Measurements from ENCODE around the gene ATCAY.

The ATCAY gene

GRCh38 chr19:3880471-3881271 lies at the start of gene ATCAY:
ATCAY (plus strand) TSS chr19:3880685; CDS start chr19:3885768, 5,083 bp downstream.
- DNase-seq: no peak

DNA sequence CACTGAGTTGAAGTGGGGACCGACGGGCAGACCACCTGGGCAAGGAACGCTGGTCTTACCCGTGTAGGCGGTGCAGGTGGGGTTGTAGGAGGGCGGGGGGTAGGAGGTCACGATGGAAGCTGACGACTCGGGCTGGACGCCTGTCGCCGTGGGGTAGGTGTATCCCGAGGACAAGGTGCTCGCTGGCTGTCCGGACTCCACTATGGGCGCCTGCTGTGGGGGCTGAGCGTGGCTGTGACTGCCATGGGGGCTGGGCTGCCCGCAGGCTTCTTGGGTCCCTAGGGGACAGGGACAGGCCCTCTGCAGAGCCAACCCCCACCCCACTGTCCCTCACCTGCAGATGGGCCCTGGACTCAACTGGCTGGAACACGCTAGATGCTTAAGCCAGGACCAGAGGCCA lies 48.9 kb upstream of the ATCAY start:
- DNase-seq: no peak

GRCh38 chr19:3832001-3832400 lies 48.5 kb upstream of the ATCAY start:
- no peak for DNase-seq

DNA sequence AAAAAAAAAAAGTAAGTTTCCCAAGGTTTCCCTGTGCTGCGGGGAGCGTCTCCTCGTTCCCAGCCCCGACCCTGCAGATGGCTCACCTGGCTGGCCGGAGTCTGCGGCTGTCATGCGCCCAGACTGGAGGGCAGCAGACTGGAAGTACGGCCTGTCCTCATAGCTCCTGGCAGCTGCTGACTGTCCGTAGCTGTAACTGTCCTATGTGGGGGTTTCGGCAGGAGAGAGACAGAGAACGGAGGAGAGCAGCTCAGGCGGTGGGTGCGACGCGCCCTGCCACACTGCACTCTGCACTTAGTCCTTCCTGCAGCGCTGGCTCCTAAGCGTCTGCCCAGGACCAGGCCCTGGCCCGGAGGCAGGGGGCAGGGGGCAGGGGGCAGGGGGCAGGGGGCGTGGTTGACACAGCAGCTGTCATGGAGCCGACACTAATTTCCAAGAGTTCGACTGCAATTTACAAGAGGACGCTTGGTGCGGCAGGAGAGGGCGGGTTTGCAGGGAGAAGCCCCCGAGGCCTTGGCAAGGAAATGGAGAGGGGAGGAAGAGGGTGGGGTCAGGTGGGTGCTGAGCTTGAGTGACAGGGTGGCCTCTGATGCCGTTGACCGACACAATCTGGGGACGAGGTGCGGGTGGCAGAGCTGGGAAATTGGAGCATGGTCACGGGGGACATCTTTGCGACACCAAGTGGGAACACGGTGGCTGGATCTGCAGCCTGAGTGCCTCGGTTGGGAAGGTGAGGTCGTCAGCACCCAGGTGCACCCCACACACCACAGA lies 46.7 kb upstream of the ATCAY start:
- DNase-seq: no peak

GRCh38 chr19:3834349-3835054 lies 46.0 kb upstream of the ATCAY start:
- no peak for DNase-seq

DNA sequence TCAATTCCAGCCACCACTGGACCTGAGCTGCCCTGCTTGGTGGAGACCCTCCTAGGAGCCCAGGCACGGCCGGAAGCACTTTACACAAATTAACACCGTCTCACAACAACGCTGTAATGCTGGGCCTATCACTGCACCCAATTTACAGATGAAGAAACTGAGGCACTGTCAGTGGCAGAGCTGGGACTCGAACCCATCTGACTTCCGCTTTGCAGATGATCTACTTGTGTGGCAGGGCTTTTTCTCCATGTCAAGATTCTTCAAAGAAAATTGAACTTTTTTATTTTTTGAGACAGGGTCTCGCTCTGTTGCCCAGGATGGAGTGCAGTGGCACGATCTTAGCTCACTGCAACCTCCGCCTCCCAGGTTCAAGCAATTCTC lies 45.4 kb upstream of the ATCAY start:
- no peak for DNase-seq

DNA sequence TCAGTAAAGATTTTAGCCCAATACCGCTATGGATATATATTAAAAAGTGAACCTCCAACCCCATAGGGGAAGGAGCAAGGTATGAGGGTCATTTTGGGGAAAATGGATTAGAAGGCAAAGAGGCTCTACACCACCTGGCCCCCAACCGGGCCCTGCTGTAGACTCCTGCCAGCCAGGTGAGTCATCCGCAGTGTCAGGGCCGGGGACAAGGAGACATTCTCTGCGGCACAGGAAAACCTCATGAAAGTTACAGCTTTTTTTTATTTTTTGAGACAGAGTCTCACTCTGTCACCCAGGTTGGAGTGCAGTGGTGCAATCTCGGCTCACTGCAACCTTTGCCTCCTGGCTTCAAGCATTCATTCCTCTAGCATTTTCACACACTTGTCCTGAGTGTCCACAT lies 43.6 kb upstream of the ATCAY start:
- no peak for DNase-seq

GRCh38 chr19:3837332-3837731 lies 43.2 kb upstream of the ATCAY start:
- no peak for DNase-seq

GRCh38 chr19:3837922-3838321 lies 42.6 kb upstream of the ATCAY start:
- no peak for DNase-seq

DNA sequence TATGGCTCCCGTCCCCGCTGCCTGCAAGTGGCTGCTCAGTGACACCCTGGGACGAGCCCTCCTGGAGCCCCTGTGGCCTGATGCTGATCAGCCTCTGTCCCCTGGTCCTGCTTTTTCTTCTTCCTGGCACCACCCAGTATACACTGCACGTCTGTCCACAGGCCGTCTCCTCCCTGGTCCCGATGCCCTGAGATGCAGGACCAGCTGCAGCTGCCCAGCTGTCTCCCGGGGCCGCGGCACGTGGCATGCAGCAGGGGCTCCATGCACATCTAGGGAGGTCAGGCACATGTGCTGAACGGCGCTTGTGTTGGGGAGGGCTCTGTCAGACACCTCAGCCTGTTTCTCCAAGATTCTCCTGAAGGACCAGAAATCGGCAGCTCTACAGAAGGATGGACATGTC lies 41.8 kb upstream of the ATCAY start:
- no peak for DNase-seq

DNA sequence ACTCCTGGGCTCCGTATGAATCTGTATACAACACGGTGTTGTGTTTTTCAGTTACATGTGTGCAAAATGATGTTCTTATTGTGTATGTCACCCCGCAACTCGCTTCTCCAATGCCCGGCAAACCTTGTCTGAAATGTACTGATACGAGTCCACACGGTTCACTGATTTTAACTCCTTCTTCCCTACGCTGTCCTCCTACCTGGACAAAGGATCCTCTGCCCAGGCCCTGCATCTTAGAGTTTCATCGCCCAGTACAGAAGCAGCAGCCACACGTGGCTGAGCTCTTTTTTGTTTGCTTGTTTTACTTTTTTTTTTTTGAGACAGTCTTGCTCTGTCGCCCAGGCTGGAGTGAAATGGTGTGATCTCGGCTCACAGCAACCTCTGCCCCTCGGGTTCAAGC lies 40.5 kb upstream of the ATCAY start:
- no peak for DNase-seq

DNA sequence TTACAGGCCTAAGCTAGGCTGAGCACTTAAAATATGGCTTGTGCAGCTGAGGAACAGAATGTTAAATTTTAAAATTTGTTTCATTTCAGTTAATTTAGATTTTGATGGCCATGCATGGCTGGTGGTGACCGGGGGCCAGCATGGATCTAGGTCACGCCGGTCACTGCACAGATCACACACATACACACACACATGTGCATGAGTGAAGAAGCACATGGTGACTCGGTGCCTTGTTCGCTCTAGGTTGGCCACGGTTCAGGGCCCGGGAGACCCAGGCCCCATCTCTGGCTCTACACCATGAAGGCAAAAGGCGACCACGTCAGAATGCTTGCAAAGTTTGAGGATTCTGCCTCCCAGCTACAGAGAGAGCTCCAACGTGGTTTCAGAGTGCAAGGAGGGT lies 39.7 kb upstream of the ATCAY start:
- no peak for DNase-seq

DNA sequence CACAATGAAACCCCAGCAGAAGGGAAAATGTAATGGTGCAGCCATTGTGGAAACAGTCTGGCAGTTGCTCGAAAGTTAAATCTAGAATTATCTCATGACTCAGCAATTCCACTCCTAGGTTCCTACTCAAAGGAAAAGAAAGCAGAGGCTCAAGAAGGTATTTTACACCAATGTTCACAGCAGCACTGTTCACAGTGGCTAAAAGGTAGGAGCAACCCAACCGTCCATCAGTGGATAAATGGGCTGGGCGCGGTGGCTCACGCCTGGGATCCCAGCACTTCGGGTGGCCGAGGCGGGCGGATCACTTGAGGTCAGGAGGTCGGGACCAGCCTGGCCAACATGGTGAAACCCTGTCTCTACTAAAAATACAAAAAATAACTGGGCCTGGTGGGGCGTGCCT lies 37.5 kb upstream of the ATCAY start:
- no peak for DNase-seq

DNA sequence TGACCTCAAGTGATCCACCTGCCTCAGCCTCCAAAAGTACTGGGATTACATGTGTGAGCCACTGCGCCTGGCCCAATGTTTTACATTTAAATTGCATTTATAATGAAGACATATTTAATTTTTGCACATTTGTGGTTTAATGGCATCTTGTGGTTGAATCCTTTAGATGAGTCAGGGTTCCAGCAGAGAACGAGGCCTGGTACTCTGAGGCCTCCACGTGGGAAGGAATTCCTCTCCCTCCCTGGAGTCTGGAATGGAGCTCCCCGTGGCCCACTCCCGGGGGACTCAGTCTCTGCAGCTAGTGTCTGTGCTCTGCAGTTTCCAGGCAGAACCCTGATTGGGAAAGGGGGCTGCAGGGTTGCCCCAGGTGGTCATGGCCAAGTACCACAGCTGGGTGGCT lies 35.9 kb upstream of the ATCAY start:
- DNase-seq: no peak

GRCh38 chr19:3849092-3849491 lies 31.4 kb upstream of the ATCAY start:
- DNase-seq: peak; percentile 64

DNA sequence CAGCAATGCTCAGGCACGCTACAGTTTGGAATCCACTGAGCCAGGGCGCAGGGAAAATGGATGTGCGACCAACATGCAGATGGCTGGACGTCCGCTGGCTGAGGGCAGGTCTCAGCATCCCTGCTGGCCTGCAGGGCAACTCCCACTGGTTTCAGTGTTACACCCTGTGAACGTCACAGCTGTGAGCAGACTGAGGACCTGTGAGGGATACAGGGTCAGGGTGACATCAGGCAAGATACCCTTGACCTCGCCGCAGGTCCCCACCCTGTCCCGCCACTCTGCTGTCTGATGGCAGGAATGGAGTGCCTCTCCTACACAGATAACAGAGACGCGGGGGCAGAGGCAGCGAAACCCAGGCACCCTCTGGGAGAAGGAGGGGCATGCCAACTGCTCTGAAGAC lies 30.7 kb upstream of the ATCAY start:
- DNase-seq: no peak

DNA sequence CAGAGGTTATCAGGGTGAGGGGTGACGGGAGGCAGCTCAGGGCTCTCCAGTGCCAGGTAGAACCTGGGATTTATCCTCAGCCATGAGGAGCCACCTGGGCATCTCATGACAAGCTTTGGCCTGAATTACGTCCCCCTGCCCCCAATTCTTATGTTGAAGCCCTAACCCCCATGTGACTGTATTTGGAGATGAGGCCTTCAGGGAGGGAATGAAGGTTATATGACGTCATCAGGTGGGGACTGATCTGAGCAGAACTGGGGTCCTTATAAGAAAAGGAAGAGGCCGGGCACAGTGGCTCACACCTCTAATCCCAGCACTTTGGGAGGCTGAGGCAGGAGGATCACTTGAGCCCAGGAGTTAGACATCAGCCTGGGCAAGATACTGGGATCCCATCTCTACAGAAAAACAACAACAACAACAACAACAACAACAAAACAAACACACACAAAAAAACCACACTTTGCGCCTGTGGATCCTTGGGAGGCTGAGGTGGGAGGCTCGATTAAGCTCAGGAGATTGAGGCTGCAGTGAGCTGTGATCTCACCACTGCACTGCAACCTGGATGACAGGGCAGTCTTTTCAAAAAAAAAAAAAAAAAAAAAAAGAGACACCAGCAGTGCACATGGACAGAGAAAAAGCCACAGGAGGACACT lies 30.0 kb upstream of the ATCAY start:
- DNase-seq: no peak

DNA sequence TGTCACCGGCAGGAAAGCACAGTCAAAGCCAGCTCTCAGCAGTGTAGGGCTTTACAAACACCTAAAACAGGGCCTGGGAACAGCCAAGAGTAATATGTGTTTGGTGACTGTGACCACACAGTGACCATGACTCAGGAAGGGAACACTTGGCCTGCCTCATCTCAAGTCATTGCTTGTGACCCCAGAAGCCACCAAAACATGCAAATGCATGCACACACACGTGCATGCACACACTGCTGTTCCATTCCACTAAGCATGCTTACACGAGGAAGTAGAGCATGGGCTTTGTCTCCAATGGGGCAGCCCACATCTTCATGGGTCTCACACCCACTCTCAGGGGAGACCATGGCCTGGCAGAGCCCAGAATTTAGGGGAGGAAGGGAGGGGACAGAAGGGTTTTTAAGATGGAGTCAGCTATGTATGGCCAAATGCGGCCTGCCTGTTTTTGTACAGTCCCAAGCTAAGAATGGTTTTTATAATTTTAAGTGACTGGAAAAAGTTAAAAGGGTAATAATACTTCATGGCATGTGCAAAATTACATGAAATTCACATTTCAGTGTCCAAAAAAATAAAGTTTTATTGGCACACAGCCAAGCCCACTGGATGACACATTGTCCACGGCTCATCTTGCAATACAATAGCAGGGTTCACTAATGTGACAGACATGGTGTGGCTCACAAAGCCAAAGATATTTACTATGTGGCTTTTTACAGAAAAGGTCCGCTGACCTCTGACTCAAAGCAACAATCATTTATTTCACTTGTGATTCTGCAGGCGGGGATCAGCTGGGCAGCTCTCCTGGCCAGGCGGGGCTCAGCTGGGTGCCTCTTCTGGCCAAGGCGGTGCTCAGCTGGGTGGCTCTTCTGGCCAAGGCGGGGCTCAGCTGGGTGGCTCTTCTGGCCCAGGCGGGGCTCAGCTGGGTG lies 29.0 kb upstream of the ATCAY start:
- DNase-seq: no peak

DNA sequence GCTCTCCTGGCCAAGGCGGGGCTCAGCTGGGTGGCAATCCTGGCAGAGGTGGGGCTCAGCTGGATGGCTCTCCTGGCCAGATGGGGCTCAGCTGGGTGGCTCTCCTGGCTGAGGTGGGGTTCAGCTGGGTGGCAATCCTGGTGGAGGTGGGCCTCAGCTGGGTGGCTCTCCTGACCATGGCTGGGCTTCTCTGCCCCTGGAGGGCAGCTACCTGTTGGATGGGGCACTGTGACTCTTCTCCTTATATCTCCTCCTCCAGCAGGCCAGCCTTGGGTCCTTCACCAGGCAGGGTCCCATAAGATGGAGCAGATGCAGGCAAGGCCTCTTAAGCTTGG lies 28.3 kb upstream of the ATCAY start:
- DNase-seq: no peak

GRCh38 chr19:3852614-3853254 lies 27.8 kb upstream of the ATCAY start:
- DNase-seq: peak; percentile 16

- DNase-seq: no peak
Measured at GRCh38 chr19:3855320-3855719, 25.2 kb upstream of the ATCAY start.
